Activated CD8-positive, alpha-beta memory T cell treated with anti-CD3 and anti-CD28 coated beads for 36 hours (primary cell): ENCODE data around the gene GCKR. TPM values are rescaled to one million over a fixed set of nuclear protein-coding genes. Genes with fewer than 3 reads are reported as not detected.

ENCODE experiments used
- CTCF ChIA-PET: fragments of 350-600 bp; sonication (Branson Sonifier 250); formaldehyde crosslinking; loops from one replicate; lab custom pipeline; 2021; ENCODE audit warnings: antibody characterized with exemption; lab: Charles Lee
- POLR2A ChIA-PET: fragments of 350-600 bp; sonication (Branson Sonifier 250); formaldehyde crosslinking; loops from one replicate; lab custom pipeline; 2021; ENCODE audit warnings: antibody characterized with exemption; lab: Charles Lee
- total RNA-seq, 2 experiments: library from RNA; stranded (reverse); gene quantifications; one replicate each; pipeline ENCODE4 v1.2.3, GENCODE V29; 2021

GCKR gene, protein sequence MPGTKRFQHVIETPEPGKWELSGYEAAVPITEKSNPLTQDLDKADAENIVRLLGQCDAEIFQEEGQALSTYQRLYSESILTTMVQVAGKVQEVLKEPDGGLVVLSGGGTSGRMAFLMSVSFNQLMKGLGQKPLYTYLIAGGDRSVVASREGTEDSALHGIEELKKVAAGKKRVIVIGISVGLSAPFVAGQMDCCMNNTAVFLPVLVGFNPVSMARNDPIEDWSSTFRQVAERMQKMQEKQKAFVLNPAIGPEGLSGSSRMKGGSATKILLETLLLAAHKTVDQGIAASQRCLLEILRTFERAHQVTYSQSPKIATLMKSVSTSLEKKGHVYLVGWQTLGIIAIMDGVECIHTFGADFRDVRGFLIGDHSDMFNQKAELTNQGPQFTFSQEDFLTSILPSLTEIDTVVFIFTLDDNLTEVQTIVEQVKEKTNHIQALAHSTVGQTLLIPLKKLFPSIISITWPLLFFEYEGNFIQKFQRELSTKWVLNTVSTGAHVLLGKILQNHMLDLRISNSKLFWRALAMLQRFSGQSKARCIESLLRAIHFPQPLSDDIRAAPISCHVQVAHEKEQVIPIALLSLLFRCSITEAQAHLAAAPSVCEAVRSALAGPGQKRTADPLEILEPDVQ
- total RNA-seq, result not detected

DNA sequence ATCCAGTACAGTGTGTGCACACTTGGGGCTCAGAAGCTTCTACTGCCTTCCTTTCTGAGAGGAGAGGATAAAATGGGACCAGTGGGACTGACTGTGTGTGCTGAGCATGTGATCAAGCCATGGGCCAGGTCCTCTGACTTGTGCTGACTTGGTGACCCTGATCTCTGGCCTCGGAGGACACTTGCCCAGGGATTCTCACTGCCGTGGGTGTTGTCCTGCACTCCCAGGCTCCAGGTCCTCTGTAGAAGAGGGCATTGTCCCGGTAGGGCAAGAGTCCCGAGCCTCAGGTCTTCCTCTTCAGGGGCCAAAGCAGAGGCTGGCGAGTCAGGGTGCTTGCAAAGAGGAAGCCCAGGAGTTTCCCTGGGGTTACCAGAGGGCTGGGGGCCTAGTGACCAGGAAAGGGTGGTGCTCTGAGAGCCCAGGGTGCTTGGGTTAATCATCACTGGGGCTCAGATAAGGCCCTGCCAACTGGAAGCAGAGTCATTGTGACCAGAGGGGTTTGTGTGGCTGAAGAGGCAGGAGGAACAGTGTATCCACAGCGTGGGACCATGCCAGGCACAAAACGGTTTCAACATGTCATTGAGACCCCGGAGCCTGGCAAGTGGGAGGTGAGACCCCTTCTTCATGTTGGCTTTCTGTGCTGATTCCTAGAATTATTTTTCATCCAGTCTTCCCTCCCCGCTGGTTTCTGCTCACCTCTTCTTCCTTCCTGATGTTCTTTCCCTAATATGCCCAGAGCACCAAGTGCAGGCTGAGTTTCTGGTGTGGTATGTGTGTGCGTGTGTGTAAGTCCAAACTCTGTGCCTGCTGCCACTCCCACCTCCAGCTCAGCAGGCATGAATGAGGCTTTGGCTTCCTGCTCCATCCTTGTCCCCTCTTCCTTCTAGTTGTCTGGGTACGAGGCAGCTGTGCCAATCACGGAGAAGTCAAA lies at the start of gene GCKR:
Gene GCKR (plus strand): TSS at position 483 of the 931 bp plus-strand sequence. CDS start 66 bp downstream, at position 549.
- CTCF ChIA-PET, result interaction anchor here (1.8 kb wide), 1 partner anchor 187 kb away, joined by 7 read pairs; no protein-coding TSS in a partner anchor
- POLR2A ChIA-PET, result no interaction called here

DNA sequence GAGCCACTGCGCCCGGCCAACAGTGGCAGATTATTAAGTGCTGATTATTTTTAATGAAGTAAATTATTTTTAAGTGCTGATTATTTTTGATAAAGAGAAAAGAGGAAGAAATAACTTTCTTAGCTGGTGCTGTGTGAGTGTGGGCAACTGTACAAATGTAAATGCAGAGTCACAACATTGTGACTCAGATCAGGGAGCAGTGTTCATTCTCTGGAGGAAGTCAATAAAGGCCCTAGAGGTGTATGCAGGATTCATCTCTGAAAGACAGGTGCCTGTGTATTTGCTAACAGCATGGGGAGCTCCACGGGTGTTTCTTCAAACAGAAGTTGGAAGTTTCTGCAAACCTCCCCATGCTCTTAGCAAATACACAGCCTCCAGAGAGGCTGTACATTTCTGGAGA lies 48.3 kb upstream of the GCKR start:
- POLR2A ChIA-PET, result no interaction called here

DNA sequence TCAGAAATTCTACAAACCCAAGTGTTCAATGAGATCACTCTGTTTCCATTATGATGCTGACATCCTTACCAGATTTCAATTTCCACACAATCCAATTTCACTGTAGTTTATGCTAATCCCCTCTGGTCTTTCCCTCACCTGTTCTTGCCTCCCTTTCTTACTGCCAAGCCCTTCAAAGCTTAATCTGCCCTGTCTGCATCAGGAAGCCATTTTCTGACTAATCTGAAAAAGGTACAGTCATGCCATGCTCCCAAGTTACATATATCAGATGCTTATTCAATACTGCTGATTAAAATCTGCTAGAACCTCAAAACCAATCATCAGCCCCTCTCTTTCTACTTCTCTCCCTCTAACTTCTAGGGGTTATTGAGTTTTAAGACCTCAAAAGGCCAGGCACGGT lies 45.5 kb upstream of the GCKR start:
- CTCF ChIA-PET, result no interaction called here
- POLR2A ChIA-PET, result no interaction called here

More for the DNA sequence above, 48.3 kb upstream of the GCKR start:
- CTCF ChIA-PET, result no interaction called here

DNA sequence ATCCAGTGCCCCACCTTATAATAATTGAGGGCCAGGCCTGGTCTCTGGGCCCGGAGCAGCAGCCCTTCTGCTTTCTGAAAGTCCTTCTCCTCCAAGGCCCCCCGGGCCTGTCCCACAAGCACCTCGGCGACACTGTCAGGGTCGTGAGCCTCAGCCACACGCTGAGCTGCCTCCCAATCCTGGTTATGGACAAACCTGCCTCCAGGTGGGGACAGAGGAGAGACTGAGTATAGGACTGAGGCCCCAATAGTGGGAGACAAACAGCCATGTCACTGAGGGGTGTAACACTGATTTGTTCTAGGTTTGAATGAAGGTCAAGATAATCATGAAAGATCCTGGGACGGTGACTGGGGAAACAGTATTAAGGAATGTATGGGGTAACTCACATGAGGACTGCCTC lies 42.7 kb upstream of the GCKR start:
- ChIA-PET POLR2A (no interaction called here), CTCF (no interaction called here)

DNA sequence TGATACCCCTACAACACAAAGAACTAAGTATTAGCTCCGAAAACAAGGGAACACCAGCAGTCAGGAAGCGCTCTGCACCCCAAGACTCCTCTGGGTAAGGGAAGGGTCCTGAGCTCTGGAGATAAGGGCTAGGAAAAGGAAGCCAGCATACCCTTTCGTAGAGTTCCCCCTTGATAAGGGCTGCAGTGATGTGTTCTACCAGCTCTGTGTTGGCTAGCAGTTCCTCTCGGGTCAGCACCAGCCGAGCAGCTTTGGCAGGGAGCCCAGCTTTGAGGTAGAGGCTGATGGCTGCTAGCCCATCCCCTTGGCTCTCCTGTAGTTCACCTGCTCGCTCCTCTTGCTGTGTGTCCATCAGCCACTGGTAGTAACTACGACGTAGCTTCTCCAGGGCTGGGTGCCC lies 35.5 kb upstream of the GCKR start:
- POLR2A ChIA-PET, result no interaction called here
- CTCF ChIA-PET, result no interaction called here

DNA sequence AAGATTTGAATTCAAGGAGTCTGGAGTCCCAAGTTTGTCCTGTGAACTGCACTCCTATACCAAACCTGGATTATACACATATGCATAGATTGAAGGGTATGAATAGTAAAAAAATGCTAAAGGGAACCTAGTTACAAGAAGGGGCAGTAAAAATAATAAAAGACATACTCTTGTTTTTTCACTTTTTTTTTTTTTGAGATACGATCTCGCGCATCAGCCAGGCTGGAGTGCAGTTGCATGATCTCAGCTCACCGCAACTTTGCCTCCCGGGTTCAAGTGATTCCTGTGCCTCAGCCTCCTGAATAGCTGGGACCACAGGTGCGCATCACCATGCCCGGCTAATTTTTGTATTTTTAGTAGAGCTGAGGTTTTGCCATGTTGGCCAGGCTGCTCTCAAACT lies 32.2 kb upstream of the GCKR start:
- POLR2A ChIA-PET, result no interaction called here
- CTCF ChIA-PET, result no interaction called here

DNA sequence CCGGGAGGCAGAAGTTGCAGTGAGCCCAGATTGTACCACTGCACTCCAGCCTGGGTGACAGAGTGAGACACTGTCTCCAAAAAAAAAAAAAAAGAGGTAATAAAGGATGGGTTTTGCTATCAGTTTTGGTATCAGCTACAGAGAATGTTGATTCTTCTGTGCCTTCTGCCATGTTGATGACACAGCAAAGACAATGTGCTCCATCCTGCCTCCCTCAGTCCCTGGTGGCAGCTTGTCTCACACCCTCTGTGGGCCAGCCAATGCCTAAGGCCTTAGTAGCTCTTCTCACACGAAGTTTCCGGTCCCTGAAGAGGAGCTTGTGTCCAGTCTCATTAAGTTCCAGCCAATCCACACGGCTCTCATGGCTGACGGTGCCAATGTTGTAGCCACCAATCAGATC lies 24.7 kb upstream of the GCKR start:
- ChIA-PET CTCF (no interaction called here), POLR2A (no interaction called here)

DNA sequence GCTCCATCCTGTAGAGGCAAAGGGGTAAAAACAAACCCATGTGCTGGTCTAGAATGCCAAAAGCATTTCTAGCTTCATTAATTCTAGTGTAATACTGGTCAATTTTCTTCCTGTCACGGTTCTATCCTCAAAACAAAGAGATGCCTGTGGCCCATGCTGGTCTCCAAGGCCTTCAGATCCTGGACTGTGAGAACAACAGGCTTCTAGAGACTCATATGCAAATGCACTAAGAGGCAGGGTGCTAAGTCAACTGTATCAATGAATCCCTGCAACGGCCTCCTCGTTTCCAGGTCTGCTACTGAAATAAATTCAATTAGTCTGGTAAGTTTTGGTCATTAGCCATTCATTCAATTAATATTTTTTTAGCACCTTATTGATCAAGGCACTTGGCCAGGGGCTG lies 11.1 kb upstream of the GCKR start:
- CTCF ChIA-PET, result no interaction called here

DNA sequence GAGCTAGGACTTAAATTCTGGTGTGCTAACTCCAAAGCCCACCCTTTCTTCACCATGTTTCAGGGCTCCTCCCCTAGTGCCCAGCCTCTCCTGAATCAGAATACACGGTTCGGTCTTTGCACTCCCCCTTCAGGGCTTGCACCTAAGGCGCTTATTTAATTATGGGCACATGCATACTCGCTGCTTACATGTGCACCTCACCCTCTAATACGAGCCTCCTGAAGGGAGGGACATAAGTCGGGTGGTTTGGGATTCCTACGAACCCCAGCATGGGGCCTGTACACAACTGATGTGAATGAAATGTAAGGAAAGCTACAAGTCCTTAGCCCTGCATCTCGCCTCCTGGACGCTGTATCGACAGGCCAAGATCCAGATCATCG lies 7.5 kb upstream of the GCKR start:
- POLR2A ChIA-PET, result no interaction called here
- CTCF ChIA-PET, result no interaction called here

More for the DNA sequence above, 11.1 kb upstream of the GCKR start:
- POLR2A ChIA-PET, result no interaction called here

DNA sequence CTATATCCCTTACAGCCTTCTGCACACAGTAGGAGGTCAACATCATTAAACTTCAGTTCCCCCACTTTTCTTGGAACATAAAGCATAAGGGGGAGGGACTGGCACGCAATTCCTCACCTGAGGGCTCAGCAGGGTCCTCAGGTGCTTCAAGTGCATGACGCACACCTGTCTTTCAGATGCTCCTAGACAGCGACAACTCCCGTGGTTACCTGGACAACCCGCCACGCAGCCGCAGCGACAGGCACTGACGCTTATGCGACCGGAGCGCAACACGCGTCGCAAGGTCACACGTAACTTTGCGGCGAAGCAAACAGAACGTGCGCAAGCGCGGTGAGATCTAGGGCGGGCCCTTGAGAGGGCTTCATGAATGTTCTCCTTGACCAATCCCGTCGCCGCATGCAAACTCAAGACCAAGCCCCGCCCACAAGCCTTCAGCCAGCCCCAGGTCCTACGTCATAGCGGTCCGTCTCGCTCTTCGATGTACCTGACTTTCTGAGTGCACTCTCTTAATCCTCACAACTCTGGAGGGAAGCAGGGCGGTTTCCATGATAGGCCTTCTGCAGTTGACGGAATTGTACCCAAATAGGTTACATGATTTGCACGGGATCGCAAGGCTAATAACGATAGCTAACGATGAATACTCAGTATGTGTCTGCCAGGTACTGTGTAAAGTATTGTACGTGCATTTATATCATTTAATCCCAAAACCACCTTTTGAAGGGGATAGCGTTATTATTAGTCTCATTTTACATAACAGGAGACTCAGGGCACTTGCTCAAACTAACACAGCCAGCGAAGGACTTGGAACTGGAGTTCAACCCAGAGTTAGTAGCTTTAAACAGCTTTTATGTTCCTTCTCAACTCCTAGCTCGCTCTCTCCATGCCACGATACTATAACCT lies 6.9 kb upstream of the GCKR start, which contains the start of gene IFT172:
Gene IFT172 (minus strand): TSS at position 246 of the 900 bp plus-strand sequence. CDS start 90 bp downstream, at position 156.
- POLR2A ChIA-PET, result no interaction called here

DNA sequence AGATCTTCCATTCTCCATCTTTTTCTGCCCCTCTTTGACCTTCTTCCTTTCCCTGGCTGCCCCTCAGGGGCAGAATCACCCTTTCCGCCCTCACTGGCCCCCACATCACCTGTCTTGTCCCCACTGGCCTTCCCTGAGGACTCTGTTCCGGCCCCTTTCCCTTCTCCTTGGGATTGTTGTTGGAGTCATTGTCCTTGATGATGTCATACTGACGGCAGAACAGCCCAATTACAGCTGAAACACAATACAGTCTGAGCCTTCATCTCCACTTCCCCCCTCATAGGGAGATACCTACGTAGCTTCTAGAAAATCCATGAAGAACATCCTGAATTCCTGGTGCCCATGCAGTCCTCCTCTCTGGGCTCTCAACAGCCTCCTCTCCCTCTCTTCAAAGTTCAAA lies 4.1 kb upstream of the GCKR start:
- ChIA-PET CTCF (no interaction called here), POLR2A (no interaction called here)

More for the DNA sequence above, 6.9 kb upstream of the GCKR start, which contains the start of gene IFT172:
- CTCF ChIA-PET, result no interaction called here

DNA sequence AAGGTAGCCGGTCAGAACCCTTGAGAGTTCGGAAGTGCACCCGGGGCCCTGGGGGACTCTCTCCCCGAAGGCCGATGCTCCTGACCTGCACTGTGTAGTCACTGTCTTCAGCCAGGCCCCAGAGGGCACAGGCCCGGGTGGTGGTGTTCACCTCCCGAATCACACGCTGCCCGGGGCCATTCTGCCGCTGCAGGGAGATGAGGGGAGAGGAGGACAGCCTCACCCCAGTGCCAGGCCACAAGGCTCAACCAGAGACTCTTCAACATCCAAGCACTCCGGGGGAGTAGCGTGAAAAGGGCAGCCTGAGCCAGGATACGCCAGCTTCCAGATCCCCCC lies 2.7 kb upstream of the GCKR start:
- ChIA-PET POLR2A (no interaction called here), CTCF (no interaction called here)

DNA sequence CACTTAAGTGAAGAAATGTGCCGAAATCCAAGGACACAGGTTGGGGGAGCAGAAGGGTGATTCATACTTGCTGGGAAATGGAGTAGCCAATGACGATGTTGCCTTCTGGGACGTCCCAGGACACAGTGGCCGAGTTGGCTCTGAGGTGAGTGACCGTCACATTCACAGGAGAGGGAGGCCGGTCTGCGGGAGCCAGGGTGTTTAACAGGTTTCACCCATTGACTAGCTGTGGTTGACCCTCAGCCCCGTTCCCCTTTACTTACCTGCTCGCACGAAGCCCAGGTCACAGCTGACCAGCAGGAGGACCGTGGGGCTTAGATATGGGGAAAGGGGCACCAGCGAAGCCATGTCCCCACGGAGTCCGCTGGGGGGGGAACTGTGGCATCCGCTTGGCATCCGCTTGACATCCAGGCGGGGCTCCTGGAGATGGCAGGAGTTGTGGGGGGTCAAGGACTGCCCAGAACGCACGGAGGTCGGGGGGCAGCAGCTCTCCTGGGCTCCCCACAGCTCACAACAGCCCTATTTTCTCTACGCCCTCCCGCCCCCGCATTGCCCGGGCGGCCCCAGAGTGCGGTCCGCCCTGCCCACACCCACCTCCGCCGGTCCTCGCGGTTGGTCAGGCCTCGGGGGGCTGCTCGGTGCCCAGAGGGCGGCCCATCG lies 2.2 kb upstream of the GCKR start:
- POLR2A ChIA-PET, result no interaction called here
- CTCF ChIA-PET, result no interaction called here

DNA sequence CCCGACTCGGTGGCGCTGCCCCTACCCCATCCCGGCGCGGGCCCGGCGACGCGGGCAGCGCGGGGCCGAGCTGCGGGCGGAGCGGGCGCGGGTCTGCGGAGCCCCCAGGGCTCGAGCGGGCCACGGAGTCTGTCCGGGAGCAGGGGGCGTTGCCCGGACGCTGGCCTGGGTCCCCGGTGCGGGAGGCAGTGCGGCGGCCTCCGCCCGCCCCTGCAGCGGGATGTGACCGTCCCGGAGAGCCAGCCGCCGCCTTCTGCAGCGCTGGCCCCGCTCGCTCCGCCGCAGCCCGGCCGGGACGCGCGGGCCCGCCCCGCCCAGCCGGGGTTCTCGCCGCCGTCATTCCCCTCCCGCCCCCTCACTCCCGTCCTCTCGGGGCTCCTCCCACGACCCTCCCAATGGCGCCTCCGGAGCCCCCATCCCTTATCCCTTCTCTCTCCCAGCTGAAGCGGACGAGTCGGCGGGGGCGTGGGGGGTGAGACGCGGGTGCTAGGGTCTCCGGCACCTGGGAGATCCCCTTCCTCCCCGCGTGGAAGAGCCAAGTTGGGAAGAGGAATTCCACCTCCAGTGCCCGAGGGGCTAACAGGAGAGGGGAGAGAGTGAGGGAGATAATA lies 1.6 kb upstream of the GCKR start, which contains the start of gene FNDC4:
Gene FNDC4 (minus strand): TSS at position 257 of the 611 bp plus-strand sequence. CDS start 521 bp downstream, outside the sequence.
- ChIA-PET POLR2A (interaction anchor here (0.7 kb wide), 1 partner anchor 17 kb away, joined by 4 read pairs; no protein-coding TSS in a partner anchor), CTCF (interaction anchor here (1.8 kb wide), 1 partner anchor 188 kb away, joined by 7 read pairs; no protein-coding TSS in a partner anchor)

DNA sequence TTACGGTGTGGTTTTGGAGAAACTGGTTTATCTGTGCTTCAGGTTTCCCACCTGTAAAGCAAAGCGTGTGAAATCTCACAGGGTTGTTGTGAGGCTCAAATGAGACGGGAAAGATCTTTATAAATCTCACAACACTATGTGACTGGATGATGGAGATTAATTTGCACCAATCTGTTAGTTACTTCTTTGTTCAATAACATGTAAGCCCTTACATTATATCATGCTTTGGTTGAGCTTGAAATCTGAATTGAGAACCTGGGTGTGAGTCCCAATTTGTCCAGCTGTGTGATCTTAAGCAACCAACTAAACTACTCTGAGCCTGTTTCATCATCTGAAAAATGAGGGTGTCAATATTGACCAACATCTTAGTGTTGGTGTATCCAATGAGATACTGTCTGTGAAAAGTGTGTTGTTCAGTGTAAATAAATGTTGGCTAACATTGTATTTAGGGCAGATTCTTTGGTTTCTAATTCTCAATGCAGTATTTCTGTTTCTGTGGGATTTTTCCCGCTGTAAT lies 741 bp upstream of the GCKR start:
- ChIA-PET POLR2A (interaction anchor here (0.7 kb wide), 1 partner anchor 18 kb away, joined by 4 read pairs; no protein-coding TSS in a partner anchor), CTCF (interaction anchor here (1.8 kb wide), 1 partner anchor 187 kb away, joined by 7 read pairs; no protein-coding TSS in a partner anchor)

DNA sequence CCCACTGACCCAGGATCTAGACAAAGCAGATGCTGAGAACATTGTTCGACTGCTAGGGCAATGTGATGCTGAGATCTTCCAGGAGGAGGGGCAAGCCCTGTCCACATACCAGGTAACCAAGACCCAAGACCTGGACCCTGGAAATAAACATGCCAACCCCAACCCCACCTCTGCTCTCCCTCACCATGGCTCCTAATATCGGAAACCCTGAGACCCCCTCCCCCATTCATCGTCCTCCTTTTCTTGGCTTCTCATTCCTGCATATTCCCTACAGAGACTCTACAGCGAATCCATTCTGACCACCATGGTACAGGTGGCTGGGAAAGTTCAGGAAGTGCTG lies 619 bp downstream of the GCKR start:
- ChIA-PET POLR2A (no interaction called here), CTCF (no interaction called here)

DNA sequence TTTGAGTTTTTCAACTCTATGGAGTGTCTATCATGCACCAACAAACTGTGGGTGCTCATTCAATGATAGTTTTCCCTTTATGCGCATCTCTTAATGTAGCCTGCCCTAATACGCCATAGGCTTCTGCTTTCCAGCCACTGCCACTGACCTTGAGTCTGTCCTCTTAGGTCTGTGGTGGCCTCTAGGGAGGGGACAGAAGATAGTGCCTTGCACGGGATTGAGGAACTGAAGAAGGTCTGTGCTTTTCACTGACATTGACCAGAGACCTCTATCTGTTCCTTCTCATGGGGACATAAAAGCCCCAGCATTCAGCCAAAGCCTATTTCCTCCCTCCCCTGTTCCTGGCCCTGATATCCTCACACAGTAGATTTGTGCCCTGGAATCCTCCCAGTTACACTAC lies 2.3 kb downstream of the GCKR start:
- ChIA-PET CTCF (no interaction called here), POLR2A (no interaction called here)

DNA sequence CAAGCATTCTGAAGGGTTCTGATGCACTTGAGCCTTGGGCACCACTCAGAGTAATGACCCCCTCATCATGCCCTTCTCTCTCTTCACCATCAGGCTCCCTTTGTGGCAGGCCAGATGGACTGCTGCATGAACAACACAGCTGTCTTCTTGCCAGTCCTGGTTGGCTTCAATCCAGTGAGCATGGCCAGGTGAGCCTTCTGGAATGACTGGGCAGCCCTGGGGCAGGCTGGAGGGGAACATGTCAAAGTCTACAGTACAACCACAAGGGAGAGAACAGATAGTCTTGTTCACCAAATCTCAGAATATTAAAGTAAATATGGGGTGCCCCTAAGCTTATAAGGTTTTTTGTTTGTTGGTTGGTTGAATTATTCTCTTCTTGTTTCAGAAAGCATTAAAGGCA lies 4.4 kb downstream of the GCKR start:
- ChIA-PET POLR2A (no interaction called here), CTCF (no interaction called here)
